HG03520 (cell line): ENCODE results near the gene HIGD1B.
"Not testable (repeated sequence)": the region's sequence is repeated elsewhere in the genome, so short reads cannot be mapped to it uniquely, and the experiment has no call there.

ENCODE experiments used
- ATAC-seq: cut with Tn5 transposase; IDR thresholded peaks from one replicate; pipeline ENCODE4 v1.9.1; 2021; ENCODE audit warnings: mild to moderate bottlenecking, moderate library complexity; ENCODE audit not compliant: unreplicated experiment

The HIGD1B gene

DNA sequence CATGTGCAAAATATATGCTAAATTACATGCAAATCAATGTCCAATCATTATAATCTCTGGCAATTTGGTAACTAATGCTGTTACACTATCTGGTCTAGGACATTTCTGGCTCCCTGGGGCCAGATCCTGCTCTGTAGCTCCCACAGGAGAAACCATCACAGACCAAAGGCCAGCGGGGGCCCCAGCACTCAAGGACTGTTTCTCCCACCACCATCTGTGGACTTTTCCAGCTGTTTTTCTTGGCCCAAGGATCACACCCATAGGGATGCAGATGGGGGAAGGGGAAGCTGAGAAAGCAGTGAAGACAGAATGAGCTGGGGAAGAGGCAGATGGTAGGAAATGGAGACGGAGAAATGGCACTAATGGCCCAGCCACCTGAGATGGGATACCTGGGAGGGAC, at the start of gene HIGD1B:
Gene HIGD1B (plus strand): TSS at position 298 of the 400 bp plus-strand sequence. CDS start 270 bp downstream, outside the sequence.
- no peak for ATAC-seq

DNA sequence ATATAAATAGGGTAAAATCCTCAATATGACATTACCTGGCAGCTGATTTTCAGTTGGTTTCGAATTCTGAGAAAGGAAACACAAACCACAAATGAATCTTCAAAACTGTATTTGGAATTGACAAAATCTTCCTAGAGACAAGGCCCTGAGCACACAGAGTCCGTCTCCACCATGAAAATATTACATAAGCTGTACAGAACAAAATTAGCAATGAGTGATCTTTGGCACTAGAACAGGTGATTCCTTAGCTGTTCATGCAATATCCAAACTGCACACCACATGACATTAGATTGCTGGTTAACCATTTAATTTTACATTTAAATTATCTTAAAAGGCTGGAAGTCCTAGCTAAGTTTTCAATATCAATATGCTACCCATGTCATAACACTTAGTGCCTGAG, 49.3 kb upstream of the HIGD1B start:
- ATAC-seq: no peak

DNA sequence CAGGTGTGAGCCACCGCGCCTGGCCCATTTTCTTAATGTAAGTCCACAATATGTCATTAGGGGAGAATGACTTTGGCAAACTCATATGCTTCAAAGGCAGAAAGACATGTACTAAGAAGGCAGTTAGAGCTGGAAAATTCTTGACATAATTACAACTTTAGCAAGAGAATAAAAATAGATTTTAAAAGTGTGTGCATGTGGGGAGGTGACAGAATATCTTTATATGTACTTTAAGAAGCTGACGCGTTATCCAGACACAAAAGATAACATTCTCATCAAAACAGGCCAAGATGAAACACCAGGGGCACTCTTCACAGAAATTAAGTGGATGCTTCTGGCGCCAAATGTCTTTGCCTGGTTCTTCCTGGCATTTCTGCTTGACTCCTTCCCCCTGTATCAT, 45.8 kb upstream of the HIGD1B start:
- no peak for ATAC-seq

DNA sequence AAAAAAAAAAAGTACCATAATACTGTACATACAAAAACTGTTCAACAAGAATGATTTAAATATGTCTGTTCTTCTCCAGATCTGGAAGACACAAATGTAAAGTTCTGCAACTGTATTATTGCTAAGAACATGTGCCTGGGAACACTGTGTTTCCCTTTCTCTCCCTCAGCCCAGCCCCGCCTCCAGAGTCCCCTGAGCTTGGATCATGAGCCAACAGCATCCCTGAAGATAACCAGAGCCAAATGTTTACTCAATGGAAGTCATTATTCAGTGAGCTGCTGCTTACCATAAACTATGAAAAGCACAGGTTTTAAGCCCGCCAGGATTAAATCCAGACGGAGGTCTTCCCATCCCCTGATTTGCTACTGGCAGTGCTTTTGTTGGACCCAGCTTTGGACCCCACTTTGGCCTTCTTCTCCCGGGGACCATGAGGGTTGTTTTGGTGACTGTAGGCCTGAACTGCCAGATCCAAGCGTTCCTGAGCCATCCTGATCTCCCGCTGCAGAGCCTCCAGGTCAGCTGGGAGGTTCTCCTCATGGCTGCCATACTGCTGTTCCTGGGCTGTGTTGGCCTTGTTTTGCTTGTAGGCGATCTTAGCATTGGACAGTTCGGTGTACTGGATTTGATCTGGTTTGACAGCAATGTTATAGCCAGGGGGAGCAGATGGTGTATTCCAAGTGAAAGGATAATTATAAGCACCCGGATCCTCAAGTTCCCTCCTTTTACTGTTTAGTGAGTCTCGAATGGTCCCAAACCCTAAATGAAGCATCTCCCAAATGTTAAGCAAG, 43.2 kb upstream of the HIGD1B start:
- ATAC-seq: no peak

GRCh38 chr17:44807093-44807816, 40.4 kb upstream of the HIGD1B start:
- ATAC-seq: no peak

- no peak for ATAC-seq
These were observed 39.9 kb upstream of the HIGD1B start for GRCh38 chr17:44807817-44808155.

GRCh38 chr17:44808156-44808555, 39.5 kb upstream of the HIGD1B start:
- ATAC-seq: no peak

GRCh38 chr17:44808656-44809388, 38.9 kb upstream of the HIGD1B start:
- ATAC-seq: not testable (repeated sequence)

DNA sequence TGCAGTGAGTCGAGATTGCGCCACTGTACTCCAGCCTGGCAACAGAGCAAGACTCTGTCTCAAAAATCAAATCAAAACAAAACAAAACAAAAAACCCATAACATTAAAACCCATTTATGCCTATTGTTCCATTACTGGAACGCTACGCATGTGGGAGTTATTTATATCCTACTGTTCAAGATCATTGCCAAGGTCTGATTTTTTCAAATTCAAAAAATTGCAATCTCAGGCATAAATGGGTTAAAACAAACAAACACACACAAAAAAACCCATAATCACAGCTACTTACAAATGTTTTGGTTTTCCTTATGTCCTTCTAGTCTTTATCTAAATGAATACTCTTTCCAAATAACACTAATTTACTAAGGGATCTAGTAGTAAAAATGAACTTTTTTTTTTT, 35.4 kb upstream of the HIGD1B start:
- ATAC-seq: no peak

DNA sequence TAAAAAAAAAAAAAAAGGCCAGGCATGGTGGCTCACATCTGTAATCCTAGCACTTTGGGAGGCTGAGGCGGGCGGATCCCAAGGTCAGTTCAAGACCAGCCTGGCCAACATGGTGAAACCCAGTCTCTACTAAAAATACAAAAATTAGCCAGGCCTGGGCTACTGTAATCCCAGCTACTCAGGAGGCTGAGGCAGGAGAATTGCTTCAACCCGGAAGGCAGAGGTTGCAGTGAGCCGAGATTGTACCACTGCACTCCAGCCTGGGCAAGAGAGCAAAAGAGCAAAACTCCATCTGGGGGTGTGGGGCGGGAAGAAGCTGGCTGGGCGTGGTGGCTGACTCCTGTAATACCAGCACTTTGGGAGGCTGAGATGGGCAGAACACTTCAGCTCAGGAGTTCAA, 29.2 kb upstream of the HIGD1B start:
- not testable (repeated sequence) for ATAC-seq

DNA sequence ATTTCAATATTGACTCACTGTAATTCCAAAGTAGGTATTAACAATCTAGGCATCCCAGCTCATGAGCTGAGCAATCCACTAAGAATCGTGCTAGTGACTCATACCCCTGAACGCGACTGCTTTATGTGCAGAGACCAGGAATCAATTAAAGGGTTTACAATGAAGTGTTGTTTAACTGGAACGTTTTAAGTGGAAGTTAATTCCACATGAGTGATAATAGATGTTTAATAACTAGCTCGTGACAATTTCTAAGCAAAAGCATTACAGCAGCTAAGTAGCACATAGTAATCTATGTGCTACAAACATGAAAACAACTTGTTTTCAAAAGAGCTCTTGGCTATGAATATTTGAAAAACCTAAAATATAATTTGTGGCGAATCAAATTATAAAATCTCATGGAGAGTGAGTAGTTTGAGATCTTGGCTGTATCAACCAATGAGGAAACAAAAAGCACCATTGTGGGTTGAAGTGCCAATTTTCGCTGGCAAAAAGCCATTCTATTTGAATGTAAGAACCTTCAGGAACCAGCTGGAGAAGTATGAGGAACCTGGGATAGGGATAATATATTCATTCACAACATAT, 27.0 kb upstream of the HIGD1B start:
- ATAC-seq: no peak

- not testable (repeated sequence) for ATAC-seq
These were observed 22.4 kb upstream of the HIGD1B start for GRCh38 chr17:44825236-44825635.

- ATAC-seq: no peak
These were observed 21.4 kb upstream of the HIGD1B start for GRCh38 chr17:44826123-44826790.

DNA sequence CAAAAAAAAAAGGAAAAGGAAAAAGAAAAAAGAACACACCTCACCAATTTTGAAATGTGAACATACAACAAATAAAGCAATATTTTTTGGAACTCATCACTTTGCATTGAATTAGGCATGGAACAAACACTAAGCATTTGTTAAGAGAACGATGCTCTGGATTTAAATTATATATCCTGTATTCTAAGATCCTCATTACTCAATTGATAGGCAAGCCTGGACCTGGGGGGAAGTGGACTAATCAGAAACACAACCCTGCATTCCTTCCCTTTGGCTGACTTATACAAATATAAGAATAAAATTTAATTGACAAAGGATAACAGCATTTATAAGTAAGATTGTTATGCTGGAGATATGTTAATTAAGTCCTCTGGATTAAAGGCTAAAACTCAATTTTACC, 19.8 kb upstream of the HIGD1B start:
- ATAC-seq: no peak

- no peak for ATAC-seq
These were observed 18.7 kb upstream of the HIGD1B start for GRCh38 chr17:44828919-44829522.

- ATAC-seq: no peak
These were observed 17.9 kb upstream of the HIGD1B start, which contains the start of gene GJC1 for GRCh38 chr17:44829523-44830358. TSS of gene GJC1 (minus strand) at chr17:44830287. CDS start at chr17:44805817, 24,470 bp downstream.

DNA sequence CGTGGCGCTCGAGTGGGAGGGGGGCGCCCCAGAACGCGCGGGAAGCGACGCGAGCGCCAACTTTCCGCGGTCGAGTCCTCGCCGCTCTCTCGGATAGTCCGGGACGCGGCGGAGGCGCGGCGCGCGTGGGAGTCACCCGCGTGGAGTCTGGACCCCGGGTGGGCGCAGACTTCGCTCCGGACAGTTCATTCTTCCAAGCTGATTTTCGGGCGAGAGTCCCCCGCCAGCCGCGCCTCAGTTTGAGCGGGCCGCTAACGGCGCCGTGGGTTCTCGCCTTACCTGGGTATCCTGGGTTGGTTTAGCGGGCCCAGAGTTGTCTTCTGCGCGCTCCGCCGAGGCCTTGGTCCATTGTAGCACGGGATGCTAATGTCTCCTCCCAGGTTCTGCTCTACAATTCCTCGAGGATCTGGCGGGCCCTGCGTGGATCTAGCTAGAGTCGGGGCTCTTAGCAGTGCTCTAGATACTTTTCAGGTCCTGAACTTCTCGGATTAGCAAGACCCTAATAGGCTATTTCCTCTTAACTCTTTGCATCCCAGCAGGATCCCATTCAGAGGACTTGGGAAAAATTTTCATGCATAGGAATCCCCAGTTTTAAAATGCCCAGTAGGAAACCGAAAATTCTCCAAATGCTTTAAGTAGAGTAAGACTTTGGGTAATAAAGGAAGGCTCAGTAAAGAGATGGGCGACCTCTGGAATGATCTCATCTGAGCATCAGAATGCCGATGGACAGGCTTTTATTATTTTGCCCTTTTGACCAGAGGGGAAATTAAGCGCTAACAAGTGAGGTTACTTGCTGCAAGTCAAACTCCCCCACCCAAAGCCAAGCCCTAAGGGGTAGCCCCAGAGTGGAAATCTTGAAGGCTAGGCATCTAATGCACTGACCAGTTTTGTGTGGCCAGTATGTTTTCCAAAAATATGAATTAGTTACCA, 17.1 kb upstream of the HIGD1B start:
- ATAC-seq: no peak

DNA sequence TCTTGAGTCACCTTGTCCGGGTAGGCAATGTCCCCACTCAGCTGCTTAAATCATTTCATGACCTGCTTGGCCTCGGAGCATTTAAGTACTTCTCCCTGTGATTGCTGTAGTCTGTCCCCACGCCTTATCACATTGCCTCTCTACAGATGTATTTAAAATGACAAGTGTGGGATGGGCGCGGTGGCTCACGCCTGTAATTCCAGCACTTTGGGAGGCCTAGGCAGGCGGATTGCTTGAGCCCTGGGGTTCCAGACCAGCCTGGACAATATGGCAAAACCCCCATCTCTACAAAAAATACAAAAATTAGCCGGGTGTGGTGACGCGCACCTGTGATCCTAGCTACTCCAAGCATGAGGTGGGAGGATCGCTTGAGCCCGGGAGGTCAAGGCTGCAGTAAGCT, 16.3 kb upstream of the HIGD1B start:
- ATAC-seq: no peak
